Prostate gland (tissue), 2 donors: ENCODE results near the gene MVB12B. TPM values are rescaled to one million over a fixed set of nuclear protein-coding genes. Genes with fewer than 3 reads are reported as not detected.

Source experiments
- DNase-seq: peaks from one replicate; pipeline ENCODE4 v3.0.0-alpha.2; 2019; ENCODE audit warnings: low spot score
- H3K27ac ChIP-seq, 2 donors: fragments of 200-600 bp; sonication (generic); 2 replicates each; pipeline ENCODE4 v1.5.1; 2017 to 2019
- H3K27me3 ChIP-seq: fragments of 200-600 bp; sonication (generic); replicated peaks from 2 replicates; pipeline ENCODE4 v1.5.1; 2019; ENCODE audit not compliant: insufficient read depth
- H3K36me3 ChIP-seq, 2 donors: fragments of 200-600 bp; sonication (generic); 1 replicate in 1 of 2; 2 replicates in 1 of 2; pipeline versions ENCODE4 v1.5.1 to v1.8.1; 2017 to 2019
- H3K4me1 ChIP-seq: fragments of 200-600 bp; sonication (generic); replicated peaks from 2 replicates; pipeline ENCODE4 v1.5.1; 2019
- H3K4me3 ChIP-seq, 2 donors: fragments of 200-600 bp; sonication (generic); 2 replicates each; pipeline ENCODE4 v1.5.1; 2017 to 2019
- H3K9me3 ChIP-seq: fragments of 200-600 bp; sonication (generic); 2 replicates; pipeline ENCODE4 v1.5.1; 2017
- CTCF ChIP-seq, 4 experiments: fragments of 200-600 bp in 2 of 4; fragments of 450-650 bp in 2 of 4; sonication (generic) in 2 of 4; IDR thresholded peaks; 1 replicate in 3 of 4; 2 replicates in 1 of 4; pipeline ENCODE4 v1.5.1; 2016 to 2019; ENCODE audit warnings: antibody characterized with exemption in 4 of 4, mild to moderate bottlenecking in 2 of 4, moderate library complexity in 2 of 4
- POLR2A ChIP-seq: fragments of 450-650 bp; IDR thresholded peaks from one replicate; pipeline ENCODE4 v1.6.1; 2016; ENCODE audit warnings: antibody characterized with exemption, mild to moderate bottlenecking
- POLR2AphosphoS5 ChIP-seq: sonication (generic); formaldehyde crosslinking; IDR thresholded peaks from one replicate; pipeline ENCODE4 v1.6.1; 2017; ENCODE audit warnings: antibody characterized with exemption
- WGBS: methylation state at CpG from one replicate; pipeline ENCODE4 v1.1.5; 2018; 5-methylcytosine and 5-hydroxymethylcytosine counted together
- intact Hi-C: fragments of 100-400 bp; cut with DNase I; formaldehyde crosslinking; loops from one replicate; pipeline ENCODE4 v1.14.2; 2022
- total RNA-seq, 2 donors: library from RNA; depleted of rRNA; stranded (reverse); fragments of >200 nt; gene quantifications; one replicate each; pipeline ENCODE4 v1.1.0, GENCODE V29; 2016

The MVB12B gene
- total RNA-seq, 2 donors from 2014 or later: 17.3 to 28.4 TPM

GRCh38 chr9:126457890-126458289, 131.3 kb downstream of the MVB12B start:
- Histone ChIP-seq H3K9me3 (no peaks in the 10 kb centered on the region), H3K4me3 (no peak overlapping the region), H3K4me1 (no peaks in the 10 kb centered on the region), H3K36me3 (no peaks in the 10 kb centered on the region), H3K27me3 (no peaks in the 10 kb centered on the region), H3K27ac (no peak overlapping the region)
- intact Hi-C loops: no loop called here
- WGBS: 87% methylated on average over 9 of the region's 9 CpGs
- TF ChIP-seq POLR2AphosphoS5 (no peak), CTCF (IDR thresholded peaks at IDR 0.05) (no peak), POLR2A (no peak)
- DNase-seq: no peak

GRCh38 chr9:126459126-126459525, 132.5 kb downstream of the MVB12B start:
- Histone ChIP-seq H3K27me3 (no peaks in the 10 kb centered on the region), H3K4me1 (no peaks in the 10 kb centered on the region), H3K4me3 (no peak overlapping the region), H3K36me3 (no peaks in the 10 kb centered on the region), H3K27ac (no peak overlapping the region), H3K9me3 (no peaks in the 10 kb centered on the region)
- intact Hi-C loops: no loop called here
- WGBS: 86% methylated on average over 7 of the region's 7 CpGs
- TF ChIP-seq POLR2A: no peak
- no peak for TF ChIP-seq CTCF (IDR thresholded peaks at IDR 0.05)
- no peak for TF ChIP-seq POLR2AphosphoS5
- no peak for DNase-seq

GRCh38 chr9:126459546-126459945, 132.9 kb downstream of the MVB12B start:
- intact Hi-C loops: no loop called here
- DNase-seq: no peak
- Histone ChIP-seq H3K4me1 (no peaks in the 10 kb centered on the region), H3K27ac (no peak overlapping the region), H3K36me3 (no peaks in the 10 kb centered on the region), H3K4me3 (no peak overlapping the region), H3K27me3 (no peaks in the 10 kb centered on the region), H3K9me3 (no peaks in the 10 kb centered on the region)
- no peak for TF ChIP-seq POLR2A
- TF ChIP-seq POLR2AphosphoS5: no peak
- TF ChIP-seq CTCF (IDR thresholded peaks at IDR 0.05): no peak
- 98% methylated on average over 16 of the region's 16 CpGs for WGBS

GRCh38 chr9:126459965-126460843, 133.6 kb downstream of the MVB12B start:
- H3K4me3 ChIP-seq: no peak overlapping the region
- H3K4me1 ChIP-seq: no peaks in the 10 kb centered on the region
- WGBS: 81% methylated on average over 14 of the region's 14 CpGs
- intact Hi-C loops: no loop called here
- H3K27ac ChIP-seq: no peak overlapping the region
- no peaks in the 10 kb centered on the region for H3K9me3 ChIP-seq
- no peaks in the 10 kb centered on the region for H3K36me3 ChIP-seq
- no peak for DNase-seq
- TF ChIP-seq CTCF (IDR thresholded peaks at IDR 0.05) (no peak), POLR2AphosphoS5 (no peak), POLR2A (no peak)
- no peaks in the 10 kb centered on the region for H3K27me3 ChIP-seq

GRCh38 chr9:126461029-126461428, 134.4 kb downstream of the MVB12B start:
- Histone ChIP-seq H3K9me3 (no peaks in the 10 kb centered on the region), H3K27me3 (no peaks in the 10 kb centered on the region), H3K27ac (no peak overlapping the region), H3K4me3 (no peak overlapping the region), H3K4me1 (no peaks in the 10 kb centered on the region), H3K36me3 (no peaks in the 10 kb centered on the region)
- TF ChIP-seq CTCF (IDR thresholded peaks at IDR 0.05) (no peak), POLR2A (no peak), POLR2AphosphoS5 (no peak)
- no peak for DNase-seq
- WGBS: 94% methylated on average over 8 of the region's 8 CpGs
- intact Hi-C loops: no loop called here
